Measurements from ENCODE around the gene DPM1.

Gene DPM1

GRCh38 chr20:50885068-50885467 is 73.3 kb downstream of the DPM1 start:
- TF ChIP-seq, protein P1, sequence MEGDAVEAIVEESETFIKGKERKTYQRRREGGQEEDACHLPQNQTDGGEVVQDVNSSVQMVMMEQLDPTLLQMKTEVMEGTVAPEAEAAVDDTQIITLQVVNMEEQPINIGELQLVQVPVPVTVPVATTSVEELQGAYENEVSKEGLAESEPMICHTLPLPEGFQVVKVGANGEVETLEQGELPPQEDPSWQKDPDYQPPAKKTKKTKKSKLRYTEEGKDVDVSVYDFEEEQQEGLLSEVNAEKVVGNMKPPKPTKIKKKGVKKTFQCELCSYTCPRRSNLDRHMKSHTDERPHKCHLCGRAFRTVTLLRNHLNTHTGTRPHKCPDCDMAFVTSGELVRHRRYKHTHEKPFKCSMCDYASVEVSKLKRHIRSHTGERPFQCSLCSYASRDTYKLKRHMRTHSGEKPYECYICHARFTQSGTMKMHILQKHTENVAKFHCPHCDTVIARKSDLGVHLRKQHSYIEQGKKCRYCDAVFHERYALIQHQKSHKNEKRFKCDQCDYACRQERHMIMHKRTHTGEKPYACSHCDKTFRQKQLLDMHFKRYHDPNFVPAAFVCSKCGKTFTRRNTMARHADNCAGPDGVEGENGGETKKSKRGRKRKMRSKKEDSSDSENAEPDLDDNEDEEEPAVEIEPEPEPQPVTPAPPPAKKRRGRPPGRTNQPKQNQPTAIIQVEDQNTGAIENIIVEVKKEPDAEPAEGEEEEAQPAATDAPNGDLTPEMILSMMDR (IDR thresholded peaks at IDR 0.05), result no peak
- peaks cover 14 to 34% (median 25%) of the 10 kb centered on the region in 3 donors for H3K36me3 ChIP-seq
- no peaks in the 10 kb centered on the region for H3K9me3 ChIP-seq
- no peak overlapping the region for H3K27ac ChIP-seq
- no peak overlapping the region for H3K4me3 ChIP-seq
- no peaks in the 10 kb centered on the region for H3K27me3 ChIP-seq
- intact Hi-C loops (cut with DNase I; ENCODE audit: low total_unique reads), result no loop called here
- no peaks in the 10 kb centered on the region for H3K4me1 ChIP-seq
- DNase-seq, result peak in 1 of 2 donors; percentile 9

Measured in tibial artery (tissue), 4 donors.